Liver (tissue), 9 donors: ENCODE data around the gene KCTD16. TPM values are rescaled to one million over a fixed set of nuclear protein-coding genes. Genes with fewer than 3 reads are reported as not detected.

ENCODE experiments used
- DNase-seq: peaks from one replicate; pipeline ENCODE4 v3.0.0-alpha.2; 2017; ENCODE audit warnings: low spot score
- H3K27ac ChIP-seq, 2 donors: one replicate each; pipeline ENCODE4 v1.7.0; 2013; ENCODE audit warnings: inconsistent platforms in 2 of 2, low read length in 2 of 2, control low read depth in 1 of 2, low read depth in 1 of 2, mild to moderate bottlenecking in 1 of 2
- H3K27me3 ChIP-seq, 4 donors: one replicate each; pipeline versions ENCODE4 v1.6.1 to v1.7.0; 2013; ENCODE audit warnings: low read length in 3 of 4, inconsistent platforms in 1 of 4, mild to moderate bottlenecking in 1 of 4, moderate library complexity in 1 of 4; ENCODE audit not compliant: control insufficient read depth in 4 of 4, insufficient read depth in 4 of 4
- H3K36me3 ChIP-seq, 4 donors: one replicate each; pipeline versions ENCODE4 v1.6.1 to v1.7.0; 2013; ENCODE audit warnings: low read length in 3 of 4, mild to moderate bottlenecking in 3 of 4, low read depth in 1 of 4, moderate library complexity in 1 of 4; ENCODE audit not compliant: control insufficient read depth in 4 of 4, insufficient read depth in 3 of 4
- H3K4me1 ChIP-seq, 4 donors: one replicate each; pipeline versions ENCODE4 v1.6.1 to v1.7.0; 2013; ENCODE audit warnings: low read length in 3 of 4, mild to moderate bottlenecking in 3 of 4, moderate library complexity in 1 of 4; ENCODE audit not compliant: control insufficient read depth in 4 of 4, insufficient read depth in 4 of 4
- H3K4me3 ChIP-seq, 3 donors: one replicate each; pipeline versions ENCODE4 v1.6.1 to v1.7.0; 2013; ENCODE audit warnings: low read length in 3 of 3, control low read depth in 1 of 3, low read depth in 1 of 3, mild to moderate bottlenecking in 1 of 3
- H3K9ac ChIP-seq, 2 donors: one replicate each; pipeline ENCODE4 v1.7.0; 2013; ENCODE audit warnings: low read length in 2 of 2, mild to moderate bottlenecking in 2 of 2, moderate library complexity in 2 of 2, control low read depth in 1 of 2, low read depth in 1 of 2
- H3K9me3 ChIP-seq, 4 donors: one replicate each; pipeline versions ENCODE4 v1.6.1 to v1.7.0; 2013; ENCODE audit warnings: low read length in 3 of 4; ENCODE audit not compliant: control insufficient read depth in 4 of 4
- ATF3 ChIP-seq: IDR thresholded peaks from 2 replicates; pipeline ENCODE4 v1.6.1; 2016; ENCODE audit warnings: antibody characterized with exemption
- CTCF ChIP-seq: fragments of 150-350 bp; IDR thresholded peaks from 2 replicates; pipeline ENCODE4 v1.5.1; 2017; ENCODE audit warnings: improper control_type of control experiment, low read depth, low read length; ENCODE audit not compliant: missing input control
- EGR1 ChIP-seq, 2 donors: IDR thresholded peaks; 2 replicates each; pipeline ENCODE4 v1.6.1; 2016 to 2018; ENCODE audit warnings: antibody characterized with exemption in 2 of 2, low read depth in 2 of 2
- FOXA1 ChIP-seq: IDR thresholded peaks from 2 replicates; pipeline ENCODE4 v1.6.1; 2016; ENCODE audit warnings: antibody characterized with exemption
- FOXA2 ChIP-seq: IDR thresholded peaks from 2 replicates; pipeline ENCODE4 v1.6.1; 2016; ENCODE audit warnings: antibody characterized with exemption
- GABPA ChIP-seq, 2 donors: IDR thresholded peaks in 1 of 2; conservative IDR thresholded peaks in 1 of 2; 2 replicates each; pipeline ENCODE4 v1.6.1; 2016; ENCODE audit warnings: antibody characterized with exemption in 2 of 2, mild to moderate bottlenecking in 1 of 2, moderate library complexity in 1 of 2
- HNF4A ChIP-seq, 2 donors: conservative IDR thresholded peaks; 2 replicates each; pipeline ENCODE4 v1.6.1; 2016; ENCODE audit warnings: antibody characterized with exemption in 2 of 2, mild to moderate bottlenecking in 2 of 2
- HNF4G ChIP-seq: IDR thresholded peaks from 2 replicates; pipeline ENCODE4 v1.6.1; 2016; ENCODE audit warnings: antibody characterized with exemption
- JUND ChIP-seq, 2 donors: IDR thresholded peaks; 2 replicates each; pipeline ENCODE4 v1.6.1; 2016; ENCODE audit warnings: antibody characterized with exemption in 2 of 2
- MAX ChIP-seq: IDR thresholded peaks from 2 replicates; pipeline ENCODE4 v1.6.1; 2016; ENCODE audit warnings: antibody characterized with exemption
- RAD21 ChIP-seq, 2 donors: IDR thresholded peaks; 2 replicates each; pipeline ENCODE4 v1.6.1; 2016; ENCODE audit warnings: antibody characterized with exemption in 2 of 2, mild to moderate bottlenecking in 2 of 2
- REST ChIP-seq: IDR thresholded peaks from 2 replicates; pipeline ENCODE4 v1.6.1; 2016; ENCODE audit warnings: antibody characterized with exemption, mild to moderate bottlenecking
- RXRA ChIP-seq, 2 donors: IDR thresholded peaks; 2 replicates each; pipeline ENCODE4 v1.6.1; 2017 to 2018; ENCODE audit warnings: antibody characterized with exemption in 2 of 2, mild to moderate bottlenecking in 1 of 2
- SP1 ChIP-seq: IDR thresholded peaks from 2 replicates; pipeline ENCODE4 v1.6.1; 2018; ENCODE audit warnings: antibody characterized with exemption, mild to moderate bottlenecking
- TAF1 ChIP-seq: conservative IDR thresholded peaks from 2 replicates; pipeline ENCODE4 v1.6.1; 2016; ENCODE audit warnings: antibody characterized with exemption, mild to moderate bottlenecking
- YY1 ChIP-seq: IDR thresholded peaks from 2 replicates; pipeline ENCODE4 v1.6.1; 2016; ENCODE audit warnings: antibody characterized with exemption, mild to moderate bottlenecking
- ZBTB33 ChIP-seq: IDR thresholded peaks from 2 replicates; pipeline ENCODE4 v1.6.1; 2016; ENCODE audit warnings: antibody characterized with exemption
- WGBS: extraction: QIAGEN DNeasy Blood & Tissue Kit; methylation state at CpG from one replicate; pipeline ENCODE4 v1.1.7; 2013; 5-methylcytosine and 5-hydroxymethylcytosine counted together
- polyA plus RNA-seq, 2 donors: library from polyadenylated mRNA; stranded (reverse) in 1 of 2; unstranded in 1 of 2; fragments of 200-250 nt in 1 of 2; fragments of >200 nt in 1 of 2; fragmentation: Nextera tagmentation in 1 of 2; extraction: Ambion mirVana in 1 of 2; gene quantifications; one replicate each; pipeline versions ENCODE4 v1.2.1 to v1.2.3, GENCODE V29; 2013 to 2015
- total RNA-seq, 2 donors: library from RNA; depleted of rRNA; stranded (reverse); fragments of >200 nt; gene quantifications; one replicate each; pipeline ENCODE4 v1.2.3, GENCODE V29; 2014
- donor health status: healthy.
- donor health status: healthy.
- donor health status: healthy.
- donor health status: healthy.
- donor health status: healthy.

Gene KCTD16
- total and polyA plus RNA-seq, 4 donors: under 0.01 to 0.05 (median 0.01) TPM; not detected in 1

- H3K9ac ChIP-seq: peak overlapping the region in 1 of 2 donors; percentile 21
- peak; percentile 92 for TF ChIP-seq HNF4G
- peak; percentile 85 to 88 for TF ChIP-seq JUND (IDR thresholded peaks at IDR 0.05)
- TF ChIP-seq SP1: peak; percentile 92
- TF ChIP-seq HNF4A (conservative IDR thresholded peaks at IDR 0.05): peak; percentile 98 to 99
- no peak for TF ChIP-seq FOXA1
- TF ChIP-seq ZBTB33: no peak
- TF ChIP-seq RXRA (IDR thresholded peaks at IDR 0.05): peak; percentile 67 to 68
- peak; percentile 86 for TF ChIP-seq ATF3
- TF ChIP-seq RAD21 (IDR thresholded peaks at IDR 0.05): peak; percentile 31 to 45
- no peak for TF ChIP-seq CTCF
- TF ChIP-seq FOXA2: peak; percentile 37
- no peak overlapping the region for H3K4me3 ChIP-seq
- no peaks in the 10 kb centered on the region for H3K9me3 ChIP-seq
- no peaks in the 10 kb centered on the region for H3K27me3 ChIP-seq
- H3K27ac ChIP-seq: peak overlapping the region; percentile 17 to 23
- 36% methylated on average over 2 of the region's 2 CpGs for WGBS
- no peak for DNase-seq
- peaks cover 2 to 9% (median 4%) of the 10 kb centered on the region in 4 donors for H3K4me1 ChIP-seq
- no peaks in the 10 kb centered on the region for H3K36me3 ChIP-seq
Observed at GRCh38 chr5:144451187-144451973, 280.7 kb downstream of the KCTD16 start.

- H3K9ac ChIP-seq: no peak overlapping the region
- DNase-seq: no peak
- H3K27ac ChIP-seq: no peak overlapping the region
- 41% methylated on average over 4 of the region's 4 CpGs for WGBS
- H3K27me3 ChIP-seq: no peaks in the 10 kb centered on the region
- H3K36me3 ChIP-seq: no peaks in the 10 kb centered on the region
- H3K4me1 ChIP-seq: peaks cover 2 to 9% (median 4%) of the 10 kb centered on the region in 4 donors
- H3K9me3 ChIP-seq: no peaks in the 10 kb centered on the region
- no peak overlapping the region for H3K4me3 ChIP-seq
- TF ChIP-seq MAX (no peak), REST (no peak), CTCF (no peak), HNF4A (conservative IDR thresholded peaks at IDR 0.05) (peak in 1 of 2 donors; percentile 15), JUND (IDR thresholded peaks at IDR 0.05) (peak in 1 of 2 donors; percentile 48), GABPA (IDR thresholded peaks at IDR 0.05 in 1 of 2, conservative IDR thresholded peaks at IDR 0.05 in 1 of 2) (no peak), SP1 (no peak), EGR1 (IDR thresholded peaks at IDR 0.05; ENCODE audit: low read depth in 2 of 2) (no peak), RAD21 (IDR thresholded peaks at IDR 0.05) (no peak), ATF3 (no peak), FOXA2 (no peak), HNF4G (no peak), FOXA1 (no peak), TAF1 (no peak), RXRA (IDR thresholded peaks at IDR 0.05) (peak in 1 of 2 donors; percentile 27), ZBTB33 (no peak), YY1 (no peak)
Observed at GRCh38 chr5:144453753-144454152, 283.1 kb downstream of the KCTD16 start.
